Activated B cell treated with CpG ODN at 0.5 μM for 24 hours (primary cell): ENCODE measurements around the gene CHD6. TPM values are rescaled to one million over a fixed set of nuclear protein-coding genes. Genes with fewer than 3 reads are reported as not detected.

Experiments
- ATAC-seq: fragments of 200-7000 bp; cut with Tn5 transposase; one replicate; pipeline ENCODE4 v1.10.0; 2021; ENCODE audit warnings: low read depth, mild to moderate bottlenecking, moderate library complexity
- CTCF ChIA-PET: fragments of 350-600 bp; sonication (Branson Sonifier 250); formaldehyde crosslinking; loops from one replicate; lab custom pipeline; 2021; ENCODE audit warnings: antibody characterized with exemption; lab: Charles Lee
- POLR2A ChIA-PET: fragments of 350-600 bp; sonication (Branson Sonifier 250); formaldehyde crosslinking; loops from one replicate; lab custom pipeline; 2021; ENCODE audit warnings: antibody characterized with exemption; lab: Charles Lee
- DNase-seq: peaks from one replicate; pipeline ENCODE4 v3.0.0; 2022
- H3K27ac Mint-ChIP-seq: one replicate; pipeline ENCODE4 v1.8.0; 2020; ENCODE audit warnings: mixed read lengths
- H3K27me3 Mint-ChIP-seq: one replicate; pipeline ENCODE4 v1.8.0; 2021; ENCODE audit warnings: mixed read lengths
- H3K36me3 Mint-ChIP-seq: one replicate; pipeline ENCODE4 v1.8.0; 2021; ENCODE audit warnings: low read depth, mixed read lengths
- H3K4me1 Mint-ChIP-seq: one replicate; pipeline ENCODE4 v1.8.0; 2021; ENCODE audit warnings: mixed read lengths
- H3K4me3 Mint-ChIP-seq: one replicate; pipeline ENCODE4 v1.8.0; 2020; ENCODE audit warnings: mild to moderate bottlenecking, mixed read lengths
- H3K9me3 Mint-ChIP-seq: one replicate; pipeline ENCODE4 v1.8.0; 2020; ENCODE audit warnings: mixed read lengths
- CTCF ChIP-seq: fragments of 200-600 bp; IDR thresholded peaks from one replicate; pipeline ENCODE4 v1.8.0; 2022; ENCODE audit warnings: antibody characterized with exemption, mild to moderate bottlenecking
- intact Hi-C: fragments of 100-400 bp; cut with micrococcal nuclease; formaldehyde crosslinking; loops from one replicate; pipeline ENCODE4 v1.15.1; 2024
- total RNA-seq: library from RNA; stranded (reverse); gene quantifications from 2 replicates; pipeline ENCODE4 v1.2.3, GENCODE V29; 2022

The CHD6 gene
- total RNA-seq, 1 donor from 2014 or later, result 59.9 TPM

- no peak for TF ChIP-seq CTCF
- CTCF ChIA-PET, result no interaction called here
Observed at GRCh38 chr20:41622584-41622983, 4.4 kb upstream of the CHD6 start.

GRCh38 chr20:41621971-41622370, 3.8 kb upstream of the CHD6 start:
- Mint-ChIP-seq H3K36me3 (peaks cover 2% of the 10 kb centered on the region), H3K27ac (no peak overlapping the region), H3K4me1 (peaks cover 18% of the 10 kb centered on the region), H3K27me3 (no peaks in the 10 kb centered on the region), H3K4me3 (no peak overlapping the region), H3K9me3 (no peaks in the 10 kb centered on the region)
- ATAC-seq (no peak), DNase-seq (no peak)
- intact Hi-C loops, result no loop called here
- ChIA-PET POLR2A (no interaction called here), CTCF (no interaction called here)
- no peak for TF ChIP-seq CTCF

More at GRCh38 chr20:41622584-41622983, 4.4 kb upstream of the CHD6 start:
- DNase-seq (no peak), ATAC-seq (no peak)
- H3K4me1 Mint-ChIP-seq, result peaks cover 15% of the 10 kb centered on the region
- no peak overlapping the region for H3K4me3 Mint-ChIP-seq
- H3K36me3 Mint-ChIP-seq, result no peaks in the 10 kb centered on the region
- peaks cover 4% of the 10 kb centered on the region for H3K9me3 Mint-ChIP-seq
- no peak overlapping the region for H3K27ac Mint-ChIP-seq
- no peaks in the 10 kb centered on the region for H3K27me3 Mint-ChIP-seq
- intact Hi-C loops, result no loop called here
- POLR2A ChIA-PET, result no interaction called here

- POLR2A ChIA-PET, result no interaction called here
- CTCF ChIA-PET, result no interaction called here
- intact Hi-C loops, result no loop called here
Observed at GRCh38 chr20:41621421-41621820, 3.2 kb upstream of the CHD6 start.

GRCh38 chr20:41619360-41620100, 1.4 kb upstream of the CHD6 start:
- H3K27ac Mint-ChIP-seq, result peak overlapping the region; percentile 27
- intact Hi-C loops, result loop anchor here (5.0 to 10.0 kb wide), 3 partner anchors 43 to 575 kb away; no protein-coding TSS in a partner anchor
- H3K4me3 Mint-ChIP-seq, result peak overlapping the region; percentile 90
- no peak for DNase-seq
- peaks cover 41% of the 10 kb centered on the region for H3K4me1 Mint-ChIP-seq
- ATAC-seq, result no peak
- peaks cover 2% of the 10 kb centered on the region for H3K36me3 Mint-ChIP-seq
- no peak for TF ChIP-seq CTCF
- POLR2A ChIA-PET, result interaction anchor here (1.1 kb wide), 1 partner anchor 74 kb away, joined by 4 read pairs; no protein-coding TSS in a partner anchor
- no peaks in the 10 kb centered on the region for H3K27me3 Mint-ChIP-seq
- CTCF ChIA-PET, result no interaction called here
- no peaks in the 10 kb centered on the region for H3K9me3 Mint-ChIP-seq

More at GRCh38 chr20:41621421-41621820, 3.2 kb upstream of the CHD6 start:
- Mint-ChIP-seq H3K4me3 (no peak overlapping the region), H3K27me3 (no peaks in the 10 kb centered on the region), H3K9me3 (no peaks in the 10 kb centered on the region), H3K27ac (no peak overlapping the region), H3K36me3 (peaks cover 2% of the 10 kb centered on the region), H3K4me1 (peaks cover 24% of the 10 kb centered on the region)
- DNase-seq (no peak), ATAC-seq (no peak)
- no peak for TF ChIP-seq CTCF

GRCh38 chr20:41618807-41619311, 682 bp upstream of the CHD6 start:
- intact Hi-C loops, result loop anchor here (1.0 to 10.0 kb wide), 5 partner anchors 43 to 574 kb away; partner anchors contain the start of gene ZHX3
- H3K4me1 Mint-ChIP-seq, result peaks cover 46% of the 10 kb centered on the region
- peaks cover 2% of the 10 kb centered on the region for H3K36me3 Mint-ChIP-seq
- POLR2A ChIA-PET, result interaction anchor here (0.6 to 2.4 kb wide), 8 partner anchors 9 to 628 kb away, joined by 3 to 29 read pairs (median 5); no protein-coding TSS in a partner anchor
- no peak for TF ChIP-seq CTCF
- DNase-seq (no peak), ATAC-seq (no peak)
- peak overlapping the region; percentile 90 for H3K4me3 Mint-ChIP-seq
- H3K27me3 Mint-ChIP-seq, result no peaks in the 10 kb centered on the region
- peak overlapping the region; percentile 27 for H3K27ac Mint-ChIP-seq
- H3K9me3 Mint-ChIP-seq, result no peaks in the 10 kb centered on the region
- CTCF ChIA-PET, result interaction anchor here (1.4 kb wide), 1 partner anchor 75 kb away, joined by 7 read pairs; no protein-coding TSS in a partner anchor
